ENCODE results near the gene TRIM66.

DNA sequence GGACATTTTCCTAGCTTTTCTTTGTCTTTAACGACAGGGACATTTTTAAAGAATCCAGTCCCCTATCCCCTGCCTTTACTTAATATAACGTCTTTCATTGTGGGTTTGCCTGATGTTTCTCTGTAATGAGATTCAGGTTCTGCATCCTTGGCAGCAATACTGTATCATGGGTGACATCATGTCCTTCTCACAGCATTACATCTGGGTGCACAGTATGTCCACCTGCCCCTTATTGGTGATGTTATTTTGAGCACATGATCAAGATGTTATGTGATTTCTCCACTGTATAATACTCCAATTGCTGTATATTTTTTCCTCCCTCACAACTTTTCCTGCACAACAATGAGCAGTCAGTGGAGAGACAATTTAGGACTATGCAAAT is 78.8 kb downstream of the TRIM66 start:
- TF ChIP-seq, protein P1, sequence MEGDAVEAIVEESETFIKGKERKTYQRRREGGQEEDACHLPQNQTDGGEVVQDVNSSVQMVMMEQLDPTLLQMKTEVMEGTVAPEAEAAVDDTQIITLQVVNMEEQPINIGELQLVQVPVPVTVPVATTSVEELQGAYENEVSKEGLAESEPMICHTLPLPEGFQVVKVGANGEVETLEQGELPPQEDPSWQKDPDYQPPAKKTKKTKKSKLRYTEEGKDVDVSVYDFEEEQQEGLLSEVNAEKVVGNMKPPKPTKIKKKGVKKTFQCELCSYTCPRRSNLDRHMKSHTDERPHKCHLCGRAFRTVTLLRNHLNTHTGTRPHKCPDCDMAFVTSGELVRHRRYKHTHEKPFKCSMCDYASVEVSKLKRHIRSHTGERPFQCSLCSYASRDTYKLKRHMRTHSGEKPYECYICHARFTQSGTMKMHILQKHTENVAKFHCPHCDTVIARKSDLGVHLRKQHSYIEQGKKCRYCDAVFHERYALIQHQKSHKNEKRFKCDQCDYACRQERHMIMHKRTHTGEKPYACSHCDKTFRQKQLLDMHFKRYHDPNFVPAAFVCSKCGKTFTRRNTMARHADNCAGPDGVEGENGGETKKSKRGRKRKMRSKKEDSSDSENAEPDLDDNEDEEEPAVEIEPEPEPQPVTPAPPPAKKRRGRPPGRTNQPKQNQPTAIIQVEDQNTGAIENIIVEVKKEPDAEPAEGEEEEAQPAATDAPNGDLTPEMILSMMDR (IDR thresholded peaks at IDR 0.05 in 2 of 3, conservative IDR thresholded peaks at IDR 0.05 in 1 of 3; ENCODE audit: control insufficient read depth in 2 of 3, extremely low read depth in 1 of 3, insufficient read depth in 1 of 3, low read depth in 3 of 3, low read length in 3 of 3): no peak
- TF ChIP-seq NR2C2 (IDR thresholded peaks at IDR 0.05; ENCODE audit: borderline replicate concordance, control insufficient read depth, insufficient read length, low read depth): no peak
- no peak for TF ChIP-seq ATF7 (IDR thresholded peaks at IDR 0.05; ENCODE audit: low read depth)
- no peak for TF ChIP-seq MYC (IDR thresholded peaks at IDR 0.05; ENCODE audit: insufficient read depth, insufficient read length, insufficient replicate concordance, low read length, severe bottlenecking)
- no peak for TF ChIP-seq POLR2A (IDR thresholded peaks at IDR 0.05; ENCODE audit: low read depth, low read length)
- no peak for TF ChIP-seq CREB1 (IDR thresholded peaks at IDR 0.05; ENCODE audit: low read depth)
- no peak for TF ChIP-seq EZH2 (IDR thresholded peaks at IDR 0.05; ENCODE audit: borderline replicate concordance, control insufficient read depth, low read depth, low read length)
- TF ChIP-seq ZNF274 (IDR thresholded peaks at IDR 0.05; ENCODE audit: insufficient read depth, insufficient read length): no peak

Measured in GM12878 (cell line).